HAP-1 (cell line): ENCODE results near the gene HUS1.

Source experiments
- DNase-seq, 2 experiments: peaks; one replicate each; pipeline ENCODE4 v3.0.0-alpha.2; 2016 to 2020; ENCODE audit warnings: low spot score in 2 of 2
- H3K27me3 ChIP-seq: fragments of 250-450 bp; sonication (Bioruptor Pico); 2 replicates; pipeline ENCODE4 v1.5.1; 2020; ENCODE audit warnings: low read depth, mild to moderate bottlenecking, moderate library complexity
- H3K36me3 ChIP-seq: fragments of 250-450 bp; sonication (Bioruptor Pico); replicated peaks from 2 replicates; pipeline ENCODE4 v1.5.1; 2020; ENCODE audit warnings: mild to moderate bottlenecking
- H3K4me1 ChIP-seq: fragments of 250-450 bp; sonication (Bioruptor Pico); 2 replicates; pipeline ENCODE4 v1.5.1; 2020; ENCODE audit warnings: mild to moderate bottlenecking
- H3K4me3 ChIP-seq: fragments of 250-450 bp; sonication (Bioruptor Pico); 2 replicates; pipeline ENCODE4 v1.5.1; 2020; ENCODE audit warnings: mild to moderate bottlenecking, moderate library complexity
- H3K9me3 ChIP-seq: fragments of 250-450 bp; sonication (Bioruptor Pico); 2 replicates; pipeline ENCODE4 v1.5.1; 2020; ENCODE audit warnings: mild to moderate bottlenecking, moderate library complexity
- in situ Hi-C: fragments of 300-500 bp; cut with MboI; formaldehyde crosslinking; loops from 3 replicates; pipeline ENCODE4 v1.14.3; 2020; ENCODE audit warnings: low sequenced_read_pairs, inconsistent platforms, mixed read lengths

HUS1 gene

DNA sequence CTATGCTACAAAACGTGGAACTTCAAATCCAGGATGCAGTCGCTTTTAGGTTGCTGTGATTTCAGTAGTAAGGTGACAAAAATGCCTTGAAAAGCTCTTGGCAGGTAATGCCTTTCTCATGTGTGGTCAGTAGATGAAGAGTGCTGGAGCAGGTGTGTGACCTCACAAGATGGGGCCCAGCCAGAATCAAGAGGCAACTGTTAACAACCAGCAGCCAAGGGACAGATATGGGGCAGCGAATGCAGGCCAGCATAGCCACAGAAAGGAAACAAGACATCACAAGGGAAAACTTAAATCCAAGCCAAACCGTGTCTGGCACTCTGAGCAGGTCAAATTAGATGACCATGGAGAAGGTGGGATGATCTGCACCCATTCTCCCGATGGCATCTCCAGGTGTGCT is 12.3 kb downstream of the HUS1 start:
- no peak for DNase-seq
- Histone ChIP-seq H3K9me3 (no peaks in the 10 kb centered on the region), H3K4me3 (no peak overlapping the region), H3K27me3 (no peaks in the 10 kb centered on the region), H3K36me3 (peaks cover 60% of the 10 kb centered on the region), H3K4me1 (no peaks in the 10 kb centered on the region)
- in situ Hi-C loops = no loop called here

DNA sequence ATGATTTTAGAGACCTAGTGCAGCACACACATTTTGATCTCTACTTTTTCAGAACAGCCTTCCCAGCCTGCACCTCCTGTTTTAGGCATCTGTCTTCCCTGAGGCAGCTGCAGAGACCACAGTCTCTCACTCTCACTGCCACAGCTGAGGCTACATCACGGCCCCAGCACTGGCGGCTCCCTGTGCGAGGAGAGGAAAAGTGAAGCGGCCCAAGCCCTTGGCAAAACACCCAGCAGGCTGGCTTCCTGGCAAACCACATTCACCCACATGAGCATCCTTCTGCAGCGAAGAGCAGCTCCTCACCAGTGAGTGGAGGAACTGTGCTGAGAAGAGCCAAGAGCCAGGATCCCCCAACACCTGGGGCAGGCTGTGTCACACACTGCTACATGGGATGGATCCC is 14.0 kb downstream of the HUS1 start:
- no peak overlapping the region for H3K4me3 ChIP-seq
- H3K9me3 ChIP-seq = no peaks in the 10 kb centered on the region
- peaks cover 68% of the 10 kb centered on the region for H3K36me3 ChIP-seq
- no peak for DNase-seq
- no peaks in the 10 kb centered on the region for H3K27me3 ChIP-seq
- in situ Hi-C loops = no loop called here
- H3K4me1 ChIP-seq = no peaks in the 10 kb centered on the region

DNA sequence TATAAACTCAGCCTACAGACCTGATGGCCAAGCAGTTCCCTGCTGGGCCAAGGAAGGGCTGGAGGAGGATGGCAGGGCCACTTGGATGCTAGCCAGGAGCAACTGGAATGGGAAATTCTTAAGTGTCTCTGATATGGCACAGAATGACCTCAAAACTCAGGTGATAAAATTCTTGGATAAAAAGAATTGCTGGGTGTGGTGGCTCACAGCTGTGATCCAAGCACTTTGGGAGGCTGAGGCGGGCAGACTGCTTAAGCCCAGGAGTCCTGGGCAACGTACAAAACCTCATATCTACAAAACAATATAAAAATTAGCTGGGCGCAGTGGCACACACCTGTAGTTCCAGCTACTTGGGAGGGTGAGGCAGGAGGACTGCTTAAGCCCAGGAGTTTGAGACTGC is 17.2 kb downstream of the HUS1 start:
- in situ Hi-C loops = no loop called here
- Histone ChIP-seq H3K27me3 (no peaks in the 10 kb centered on the region), H3K4me1 (no peaks in the 10 kb centered on the region), H3K4me3 (no peak overlapping the region), H3K9me3 (no peaks in the 10 kb centered on the region), H3K36me3 (peaks cover 58% of the 10 kb centered on the region)
- no peak for DNase-seq

DNA sequence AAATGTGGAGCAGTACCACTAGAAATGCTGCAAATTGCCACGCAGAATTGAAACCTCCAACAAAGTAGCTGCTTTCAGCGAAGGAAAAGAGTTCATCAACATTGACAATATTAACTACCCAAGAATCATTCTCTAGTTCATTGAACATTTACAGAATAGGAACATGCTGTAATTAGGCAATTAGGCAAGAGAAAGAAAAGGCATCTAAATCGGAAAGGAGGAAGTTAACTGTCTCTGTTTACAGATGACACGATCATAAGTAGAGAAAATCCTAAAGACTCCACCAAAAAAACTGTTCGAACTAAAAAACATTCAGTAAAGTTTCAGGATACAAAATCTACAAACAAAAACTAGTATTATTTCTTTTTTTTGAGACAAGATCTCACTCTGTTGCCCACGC is 22.3 kb downstream of the HUS1 start:
- no peak for DNase-seq
- peaks cover 38% of the 10 kb centered on the region for H3K36me3 ChIP-seq

DNA sequence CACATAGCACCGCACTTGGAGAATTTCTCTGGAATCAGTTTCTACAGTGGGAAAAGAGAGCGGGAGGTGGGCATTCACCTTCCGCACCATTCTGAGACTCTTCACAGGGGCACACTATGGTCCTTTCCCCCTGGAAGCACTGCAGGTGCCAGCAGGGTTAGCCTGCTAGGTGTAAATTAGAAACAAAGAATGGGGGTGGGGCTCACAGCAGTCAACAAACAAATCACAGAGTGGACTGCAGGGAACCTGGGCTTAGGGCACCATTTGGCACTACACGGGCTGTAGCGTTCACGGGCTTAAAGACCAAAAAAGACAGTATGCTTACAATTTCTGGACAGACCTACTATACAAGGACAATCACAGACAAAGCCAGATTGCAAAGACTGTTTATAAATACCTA is 23.2 kb downstream of the HUS1 start:
- Histone ChIP-seq H3K4me3 (no peak overlapping the region), H3K4me1 (no peaks in the 10 kb centered on the region), H3K9me3 (no peaks in the 10 kb centered on the region), H3K27me3 (no peaks in the 10 kb centered on the region), H3K36me3 (peaks cover 31% of the 10 kb centered on the region)
- DNase-seq = no peak
- in situ Hi-C loops = no loop called here

More for the DNA sequence above, 22.3 kb downstream of the HUS1 start:
- no peaks in the 10 kb centered on the region for H3K4me1 ChIP-seq
- H3K27me3 ChIP-seq = no peaks in the 10 kb centered on the region
- H3K4me3 ChIP-seq = no peak overlapping the region
- in situ Hi-C loops = no loop called here
- no peaks in the 10 kb centered on the region for H3K9me3 ChIP-seq

DNA sequence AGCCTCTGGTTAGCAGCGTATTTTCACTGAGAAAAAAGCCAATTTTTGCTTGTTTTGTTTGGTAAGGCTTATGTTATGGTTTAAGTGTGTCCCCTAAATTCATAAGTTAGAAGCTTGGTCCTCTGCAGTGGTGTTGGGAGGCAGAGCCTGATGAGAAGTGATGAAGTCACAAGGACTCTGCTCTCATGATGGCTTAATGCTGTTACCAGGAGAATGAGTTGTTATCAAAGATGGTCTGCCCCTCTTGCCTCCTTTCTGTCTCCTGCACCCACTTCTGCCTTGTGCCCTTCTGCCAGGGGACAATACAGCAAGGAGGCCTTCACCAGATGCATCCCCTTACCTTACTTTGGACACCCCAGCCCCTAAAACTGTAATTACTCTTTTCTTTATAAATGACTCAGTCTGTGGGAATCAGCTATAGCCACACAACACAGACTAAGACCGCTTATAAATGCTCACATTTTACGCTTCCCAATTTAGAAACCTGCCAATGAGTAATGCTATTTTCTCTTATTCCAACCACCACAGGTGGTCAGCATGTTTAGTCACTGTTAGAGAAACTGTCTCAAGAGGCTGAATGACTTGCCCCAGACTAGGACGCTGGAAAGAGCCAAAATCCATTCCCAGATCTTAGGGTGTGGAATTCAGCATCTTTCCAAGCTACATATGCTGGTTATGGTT is 25.0 kb downstream of the HUS1 start:
- Histone ChIP-seq H3K36me3 (peaks cover 23% of the 10 kb centered on the region), H3K9me3 (no peaks in the 10 kb centered on the region), H3K4me3 (no peak overlapping the region), H3K27me3 (no peaks in the 10 kb centered on the region), H3K4me1 (no peaks in the 10 kb centered on the region)
- DNase-seq = no peak
- in situ Hi-C loops = no loop called here

DNA sequence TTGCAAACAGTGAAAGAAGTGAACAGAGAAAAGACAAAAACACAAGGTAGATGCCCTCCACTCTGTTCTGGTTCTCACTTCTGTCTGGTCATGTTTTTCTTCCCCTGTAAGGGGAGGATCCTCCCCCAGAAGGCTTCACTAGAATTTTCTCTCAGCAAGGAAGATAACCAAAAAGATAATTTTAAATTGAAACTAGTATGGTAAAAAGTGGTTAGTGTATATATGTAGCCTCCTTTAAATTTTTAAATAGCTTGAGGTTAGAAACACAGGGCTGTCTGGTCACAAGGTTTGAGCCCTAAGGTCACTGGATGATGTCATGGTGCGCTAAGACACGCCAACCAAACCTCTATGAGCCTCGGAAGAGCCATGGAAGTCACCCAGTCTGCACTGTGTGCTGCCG is 25.6 kb downstream of the HUS1 start:
- Histone ChIP-seq H3K4me3 (no peak overlapping the region), H3K9me3 (no peaks in the 10 kb centered on the region), H3K27me3 (no peaks in the 10 kb centered on the region), H3K4me1 (no peaks in the 10 kb centered on the region), H3K36me3 (peaks cover 23% of the 10 kb centered on the region)
- in situ Hi-C loops = no loop called here
- DNase-seq = no peak

DNA sequence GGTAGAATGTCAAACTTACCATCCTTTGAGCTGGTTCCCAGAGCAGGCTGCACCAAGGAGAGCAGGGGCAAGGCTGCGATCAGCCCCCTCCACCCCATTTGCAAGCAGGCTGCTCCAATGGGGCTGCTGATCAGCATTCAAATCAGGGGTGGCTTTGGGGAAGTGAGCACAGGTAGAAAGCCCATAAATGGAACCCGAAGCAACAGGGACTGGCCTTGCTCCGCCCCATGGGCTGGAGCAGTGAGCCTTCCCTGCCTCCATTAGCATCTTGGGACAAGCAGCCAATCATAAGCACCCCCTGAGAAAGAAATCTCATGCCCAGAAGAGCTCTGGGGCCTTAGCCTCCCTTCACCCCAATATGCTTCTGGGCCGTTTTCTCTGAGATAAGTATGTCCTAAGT is 27.2 kb downstream of the HUS1 start:
- H3K4me1 ChIP-seq = no peaks in the 10 kb centered on the region

DNA sequence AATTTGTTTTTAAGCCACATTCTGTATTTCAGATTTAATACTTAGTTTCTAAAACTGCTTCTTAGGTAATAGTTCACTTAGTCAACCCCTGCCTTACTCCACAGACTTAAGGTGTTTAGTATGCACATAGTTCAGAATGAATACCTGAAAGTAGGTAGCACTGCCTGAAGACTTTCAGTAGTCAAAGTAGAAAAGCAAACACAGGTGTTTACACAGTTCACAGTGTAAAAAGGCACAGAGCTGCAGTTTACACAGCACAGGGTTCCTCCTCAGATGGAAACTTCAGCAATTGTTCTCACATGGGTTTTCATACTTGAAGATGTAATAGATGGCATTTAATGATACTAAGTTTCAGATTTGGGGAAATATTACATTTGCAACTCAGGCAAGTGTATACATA is 28.0 kb downstream of the HUS1 start:
- H3K4me1 ChIP-seq = no peaks in the 10 kb centered on the region
- H3K36me3 ChIP-seq = peaks cover 10% of the 10 kb centered on the region
- in situ Hi-C loops = no loop called here
- no peak for DNase-seq
- no peaks in the 10 kb centered on the region for H3K27me3 ChIP-seq
- no peaks in the 10 kb centered on the region for H3K9me3 ChIP-seq
- H3K4me3 ChIP-seq = no peak overlapping the region

More for the DNA sequence above, 27.2 kb downstream of the HUS1 start:
- no peaks in the 10 kb centered on the region for H3K9me3 ChIP-seq
- H3K36me3 ChIP-seq = peaks cover 19% of the 10 kb centered on the region
- DNase-seq = no peak
- no peak overlapping the region for H3K4me3 ChIP-seq
- no peaks in the 10 kb centered on the region for H3K27me3 ChIP-seq
- in situ Hi-C loops = no loop called here

DNA sequence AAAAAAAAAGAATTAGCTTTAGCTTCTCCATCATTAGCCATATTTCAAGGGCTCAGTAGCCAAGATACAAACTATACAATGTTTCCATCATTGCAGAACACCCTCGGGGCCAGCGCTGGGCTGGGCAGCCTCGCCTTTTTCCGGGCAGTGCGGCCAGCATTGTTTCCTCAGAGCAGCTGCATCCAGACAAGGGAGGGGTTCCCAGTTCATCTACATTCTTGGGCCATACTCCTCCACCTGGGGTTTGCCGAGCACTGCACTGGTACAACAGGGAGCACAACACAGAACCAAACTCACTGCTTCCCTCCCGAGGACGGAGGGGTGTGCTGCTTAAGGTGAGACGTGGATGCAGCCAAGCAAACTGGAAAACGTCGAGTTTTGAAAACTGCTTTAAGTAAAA is 28.7 kb downstream of the HUS1 start:
- Histone ChIP-seq H3K4me3 (no peak overlapping the region), H3K36me3 (peaks cover 5% of the 10 kb centered on the region; the same call in 1 of the 2 replicates), H3K27me3 (no peaks in the 10 kb centered on the region), H3K9me3 (no peaks in the 10 kb centered on the region), H3K4me1 (no peaks in the 10 kb centered on the region)
- no peak for DNase-seq
- in situ Hi-C loops = no loop called here

DNA sequence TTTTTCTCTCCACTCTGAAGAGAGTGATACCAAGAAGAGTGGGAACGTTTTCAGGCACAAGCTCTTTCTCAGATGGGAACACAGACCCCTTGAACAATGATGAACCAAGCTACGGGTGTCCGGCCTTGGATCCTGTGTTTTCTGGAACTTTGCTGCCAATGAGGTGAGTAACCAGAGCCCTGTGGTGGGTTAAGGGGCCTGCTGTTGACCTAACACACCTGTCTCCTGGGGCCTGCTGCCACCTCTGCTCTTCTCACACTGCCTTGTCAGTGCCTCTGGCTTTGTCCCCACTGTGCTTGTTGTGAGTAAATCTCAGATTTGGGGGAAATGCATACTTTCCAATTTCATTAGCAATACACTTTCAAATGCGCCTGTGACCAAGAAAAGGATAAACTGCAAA is 29.7 kb downstream of the HUS1 start:
- in situ Hi-C loops = loop anchor here (25.0 kb wide), 1 partner anchor 687 kb away; no protein-coding TSS in a partner anchor
- no peak for DNase-seq
- H3K36me3 ChIP-seq = peaks cover 4% of the 10 kb centered on the region; the same call in 1 of the 2 replicates
- H3K4me3 ChIP-seq = no peak overlapping the region
- no peaks in the 10 kb centered on the region for H3K4me1 ChIP-seq
- H3K27me3 ChIP-seq = no peaks in the 10 kb centered on the region
- no peaks in the 10 kb centered on the region for H3K9me3 ChIP-seq

DNA sequence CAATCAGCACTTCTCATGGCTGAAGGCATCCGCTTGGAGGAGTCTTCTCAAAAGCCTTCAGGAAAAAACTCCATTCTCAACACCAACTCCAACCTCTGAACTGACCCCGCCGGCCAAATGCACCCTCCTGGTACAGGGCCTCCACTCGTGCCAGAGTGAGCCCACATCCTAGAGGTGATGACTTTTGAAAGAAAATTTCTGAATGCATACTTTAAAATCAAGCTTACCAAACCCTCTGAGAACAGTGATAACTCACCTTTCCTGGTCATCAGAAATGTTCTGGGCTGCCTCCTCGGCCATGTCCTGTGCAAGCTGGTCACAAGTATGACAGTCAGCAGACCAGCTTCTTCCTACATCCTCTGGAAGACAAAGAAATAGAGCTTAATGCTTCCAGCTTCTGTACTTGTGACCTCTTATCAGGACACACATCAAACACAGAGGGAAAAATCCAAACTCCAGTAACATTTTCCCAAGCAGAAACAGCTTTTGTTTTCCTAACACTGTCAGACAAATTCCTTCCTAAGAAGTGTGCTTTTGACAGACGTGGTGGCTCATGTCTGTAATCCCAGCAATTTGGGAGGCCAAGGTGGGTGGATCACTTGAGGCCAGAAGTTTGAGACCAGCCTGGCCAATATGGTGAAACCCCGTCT is 31.1 kb downstream of the HUS1 start, which contains the start of gene PKD1L1:
Gene PKD1L1, minus strand, starts transcription at position 326 of the 650 bp plus-strand sequence. Its CDS starts 26 bp downstream, at position 300.
- in situ Hi-C loops = loop anchor here (25.0 kb wide), 1 partner anchor 686 kb away; no protein-coding TSS in a partner anchor
- Histone ChIP-seq H3K4me3 (no peak within 1 kb of the TSS), H3K9me3 (no peaks in the 10 kb centered on the region), H3K36me3 (no peaks in the 10 kb centered on the region), H3K27me3 (no peaks in the 10 kb centered on the region), H3K4me1 (no peaks in the 10 kb centered on the region)
- DNase-seq = no peak

DNA sequence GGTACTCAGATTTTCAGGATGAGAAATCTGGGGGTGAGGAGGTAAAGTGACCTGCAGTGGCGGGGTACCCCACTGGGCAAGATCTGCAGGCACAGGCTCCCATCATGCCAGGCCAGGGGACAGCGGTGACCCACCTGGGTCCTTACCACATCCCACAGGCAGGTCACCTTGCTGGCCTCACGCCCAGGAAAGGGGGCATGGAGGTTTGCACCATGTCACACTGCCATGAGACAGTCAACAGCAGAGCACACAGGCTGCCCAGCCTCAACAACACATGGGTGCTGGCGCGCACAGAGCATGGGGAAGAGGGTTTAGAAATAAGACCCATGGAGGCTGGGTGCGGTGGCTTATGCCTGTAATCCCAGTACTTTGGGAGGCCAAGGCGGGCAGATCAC is 32.1 kb downstream of the HUS1 start:
- in situ Hi-C loops = loop anchor here (25.0 kb wide), 1 partner anchor 685 kb away; no protein-coding TSS in a partner anchor
- no peak overlapping the region for H3K4me3 ChIP-seq
- H3K27me3 ChIP-seq = no peaks in the 10 kb centered on the region
- no peak for DNase-seq
- no peaks in the 10 kb centered on the region for H3K36me3 ChIP-seq
- H3K4me1 ChIP-seq = no peaks in the 10 kb centered on the region
- no peaks in the 10 kb centered on the region for H3K9me3 ChIP-seq

DNA sequence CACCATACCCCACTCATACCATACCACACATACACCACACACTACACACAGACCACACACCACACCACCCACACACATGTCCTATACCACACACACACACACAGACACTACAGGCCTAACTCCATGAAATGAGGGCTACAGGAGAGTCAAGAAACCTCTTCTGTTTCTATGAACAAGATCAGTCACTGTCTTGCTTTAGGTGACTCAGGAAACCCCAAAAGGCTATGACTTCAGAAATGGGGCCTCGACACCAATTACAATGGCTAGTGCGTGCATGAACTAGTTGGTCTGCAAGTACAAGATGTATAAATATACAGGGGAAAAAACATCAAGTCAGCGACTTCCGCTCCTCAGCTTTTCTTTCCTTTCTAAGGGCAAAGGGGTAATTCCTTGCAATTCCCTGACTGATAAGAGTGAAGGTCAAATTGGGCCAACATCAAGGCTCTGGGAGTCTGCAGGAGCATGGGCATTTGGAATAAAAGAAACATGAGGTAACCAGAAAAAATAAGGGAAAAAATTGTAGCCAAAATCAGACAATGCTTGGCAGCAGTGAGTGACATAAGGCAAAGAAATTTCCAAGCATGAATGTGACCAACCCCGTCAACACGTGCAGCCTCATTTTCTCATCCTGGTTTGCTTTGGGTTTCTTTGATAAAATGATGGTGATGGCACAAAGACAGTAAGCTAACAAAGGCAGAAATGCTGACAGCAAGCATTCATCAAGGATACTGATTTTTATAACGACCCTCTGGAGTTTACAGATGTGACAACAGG is 32.6 kb downstream of the HUS1 start:
- Histone ChIP-seq H3K9me3 (no peaks in the 10 kb centered on the region), H3K4me1 (no peaks in the 10 kb centered on the region), H3K27me3 (no peaks in the 10 kb centered on the region), H3K36me3 (no peaks in the 10 kb centered on the region), H3K4me3 (no peak overlapping the region)
- DNase-seq = no peak
- in situ Hi-C loops = loop anchor here (25.0 kb wide), 1 partner anchor 684 kb away; no protein-coding TSS in a partner anchor
